MCF 10A (cell line): ENCODE measurements around the gene MBD3L2. TPM values are rescaled to one million over a fixed set of nuclear protein-coding genes. Genes with fewer than 3 reads are reported as not detected.

Experiments
- BruUV-seq: library from RNA; stranded (reverse); fragments of 400-500 nt; replicated peaks from 2 replicates; lab custom pipeline; 2021; lab: Mats Ljungman, UMichigan
- CTCF ChIA-PET: fragments of 300-600 bp; sonication (Branson Sonifier 250); formaldehyde crosslinking; extraction: SDS; loops from one replicate; lab custom pipeline; 2021; ENCODE audit warnings: antibody characterized with exemption, inconsistent platforms; lab: Yijun Ruan, JAX
- POLR2A ChIA-PET: fragments of 300-600, 350-650 bp; sonication (Branson Sonifier 250); formaldehyde crosslinking; extraction: SDS; loops from one replicate; lab custom pipeline; 2020; ENCODE audit warnings: antibody characterized with exemption, inconsistent platforms; lab: Yijun Ruan, JAX
- DNase-seq: peaks from one replicate; pipeline ENCODE4 v3.0.0-alpha.2; 2018; ENCODE audit not compliant: unreplicated experiment
- H3K27ac Mint-ChIP-seq: one replicate; pipeline ENCODE4 v1.8.0; 2022; ENCODE audit warnings: mild to moderate bottlenecking, low read depth, mixed read lengths; ENCODE audit not compliant: unreplicated experiment
- H3K27me3 Mint-ChIP-seq: one replicate; pipeline ENCODE4 v1.8.0; 2022; ENCODE audit warnings: mixed read lengths; ENCODE audit not compliant: insufficient read depth, unreplicated experiment
- H3K36me3 Mint-ChIP-seq: one replicate; pipeline ENCODE4 v1.8.0; 2022; ENCODE audit warnings: mild to moderate bottlenecking, moderate library complexity, mixed read lengths; ENCODE audit not compliant: insufficient read depth, unreplicated experiment
- H3K4me1 Mint-ChIP-seq: one replicate; pipeline ENCODE4 v1.8.0; 2022; ENCODE audit warnings: mixed read lengths; ENCODE audit not compliant: insufficient read depth, unreplicated experiment
- H3K4me3 Mint-ChIP-seq: one replicate; pipeline ENCODE4 v1.8.0; 2022; ENCODE audit warnings: mild to moderate bottlenecking, moderate library complexity, mixed read lengths; ENCODE audit not compliant: unreplicated experiment
- H3K9me3 Mint-ChIP-seq: one replicate; pipeline ENCODE4 v1.8.0; 2022; ENCODE audit warnings: mixed read lengths; ENCODE audit not compliant: unreplicated experiment
- intact Hi-C: fragments of 100-400 bp; cut with micrococcal nuclease; formaldehyde crosslinking; loops from 2 replicates; pipeline ENCODE4 v1.14.1; 2022
- total RNA-seq: library from RNA; stranded (reverse); gene quantifications from 2 replicates; pipeline ENCODE4 v1.2.3, GENCODE V29; 2022
- TF ChIP-seq, protein P1 (sequence below): fragments of 200-600 bp; IDR thresholded peaks from one replicate; pipeline ENCODE4 v1.8.0; 2022; ENCODE audit warnings: antibody characterized with exemption, mild to moderate bottlenecking; ENCODE audit not compliant: unreplicated experiment

The MBD3L2 gene
- total RNA-seq, 1 experiment from 2014 or later = not detected

GRCh38 chr19:7004313-7004931 lies 44.7 kb upstream of the MBD3L2 start:
- POLR2A ChIA-PET = interaction anchor here (0.6 to 0.9 kb wide), 2 partner anchors 19 to 169 kb away, joined by 3 read pairs; no protein-coding TSS in a partner anchor
- no peak overlapping the region for H3K27ac Mint-ChIP-seq
- intact Hi-C loops = no loop called here
- BruUV-seq = no TSS peak
- H3K36me3 Mint-ChIP-seq = peaks cover 4% of the 10 kb centered on the region
- H3K4me1 Mint-ChIP-seq = no peaks in the 10 kb centered on the region
- H3K9me3 Mint-ChIP-seq = no peaks in the 10 kb centered on the region
- DNase-seq = peak; percentile 52
- TF ChIP-seq, protein P1, sequence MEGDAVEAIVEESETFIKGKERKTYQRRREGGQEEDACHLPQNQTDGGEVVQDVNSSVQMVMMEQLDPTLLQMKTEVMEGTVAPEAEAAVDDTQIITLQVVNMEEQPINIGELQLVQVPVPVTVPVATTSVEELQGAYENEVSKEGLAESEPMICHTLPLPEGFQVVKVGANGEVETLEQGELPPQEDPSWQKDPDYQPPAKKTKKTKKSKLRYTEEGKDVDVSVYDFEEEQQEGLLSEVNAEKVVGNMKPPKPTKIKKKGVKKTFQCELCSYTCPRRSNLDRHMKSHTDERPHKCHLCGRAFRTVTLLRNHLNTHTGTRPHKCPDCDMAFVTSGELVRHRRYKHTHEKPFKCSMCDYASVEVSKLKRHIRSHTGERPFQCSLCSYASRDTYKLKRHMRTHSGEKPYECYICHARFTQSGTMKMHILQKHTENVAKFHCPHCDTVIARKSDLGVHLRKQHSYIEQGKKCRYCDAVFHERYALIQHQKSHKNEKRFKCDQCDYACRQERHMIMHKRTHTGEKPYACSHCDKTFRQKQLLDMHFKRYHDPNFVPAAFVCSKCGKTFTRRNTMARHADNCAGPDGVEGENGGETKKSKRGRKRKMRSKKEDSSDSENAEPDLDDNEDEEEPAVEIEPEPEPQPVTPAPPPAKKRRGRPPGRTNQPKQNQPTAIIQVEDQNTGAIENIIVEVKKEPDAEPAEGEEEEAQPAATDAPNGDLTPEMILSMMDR = peak; percentile 47
- H3K4me3 Mint-ChIP-seq = no peak overlapping the region
- H3K27me3 Mint-ChIP-seq = peaks cover 24% of the 10 kb centered on the region
- CTCF ChIA-PET = interaction anchor here (0.6 to 2.0 kb wide), 7 partner anchors 8 to 136 kb away, joined by 3 to 7 read pairs (median 4); no protein-coding TSS in a partner anchor

DNA sequence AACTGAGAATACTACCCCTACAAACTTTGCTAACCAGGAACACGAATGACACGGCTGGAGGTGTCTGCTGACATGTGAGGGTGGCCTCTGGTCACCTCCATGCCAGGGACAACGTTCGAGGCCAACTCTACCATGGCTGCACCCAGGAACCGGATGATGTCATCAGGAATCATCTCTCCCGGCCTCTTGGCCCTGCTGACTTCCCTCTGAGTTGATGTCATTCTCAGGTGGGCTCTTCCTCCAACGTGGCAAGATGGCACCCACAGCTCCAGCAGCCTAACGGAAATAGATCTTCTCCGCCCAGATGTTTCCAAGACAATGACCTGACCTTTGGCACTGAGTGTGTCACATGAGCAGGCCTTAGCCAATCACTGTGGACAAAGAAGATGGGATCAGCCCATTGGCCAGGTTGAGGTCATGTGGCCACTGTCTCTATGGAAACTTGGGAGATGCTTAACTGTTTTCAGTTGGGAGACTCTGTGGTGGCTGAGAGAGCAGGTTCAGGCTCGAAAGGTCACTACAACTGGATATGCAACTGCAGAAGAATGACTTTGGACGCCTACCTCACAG lies 42.9 kb upstream of the MBD3L2 start:
- no peaks in the 10 kb centered on the region for H3K9me3 Mint-ChIP-seq
- H3K4me3 Mint-ChIP-seq = no peak overlapping the region
- ChIA-PET POLR2A (no interaction called here), CTCF (interaction anchor here (0.6 kb wide), 1 partner anchor 9 kb away, joined by 3 read pairs; no protein-coding TSS in a partner anchor)
- intact Hi-C loops = no loop called here
- peaks cover 9% of the 10 kb centered on the region for H3K27me3 Mint-ChIP-seq
- DNase-seq = no peak
- TF ChIP-seq, protein P1 = no peak
- H3K4me1 Mint-ChIP-seq = no peaks in the 10 kb centered on the region
- BruUV-seq = no TSS peak
- no peak overlapping the region for H3K27ac Mint-ChIP-seq
- H3K36me3 Mint-ChIP-seq = no peaks in the 10 kb centered on the region

DNA sequence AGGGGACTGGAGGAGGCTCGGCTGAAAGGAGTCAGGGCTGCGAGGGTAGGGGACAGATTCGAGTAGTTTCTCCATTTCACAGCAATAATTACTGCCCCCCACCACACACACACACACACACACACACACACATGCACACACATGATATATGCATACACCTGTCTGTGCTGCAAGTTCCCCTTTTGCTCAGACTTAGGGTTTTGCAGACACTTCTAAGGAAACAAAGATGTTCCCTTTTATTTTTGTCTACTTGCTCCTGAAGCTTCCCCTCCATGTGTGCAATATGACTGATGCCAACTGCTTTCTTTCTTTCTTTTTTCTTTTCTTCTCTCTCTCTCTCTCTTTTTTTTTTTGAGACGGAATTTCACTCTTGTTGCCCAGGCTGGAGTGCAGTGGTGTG lies 41.3 kb upstream of the MBD3L2 start:
- intact Hi-C loops = no loop called here
- no peaks in the 10 kb centered on the region for H3K9me3 Mint-ChIP-seq
- no peak for DNase-seq
- H3K27ac Mint-ChIP-seq = no peak overlapping the region
- no peaks in the 10 kb centered on the region for H3K36me3 Mint-ChIP-seq
- H3K4me1 Mint-ChIP-seq = no peaks in the 10 kb centered on the region
- CTCF ChIA-PET = no interaction called here
- POLR2A ChIA-PET = no interaction called here
- TF ChIP-seq, protein P1 = no peak
- BruUV-seq = no TSS peak
- H3K27me3 Mint-ChIP-seq = no peaks in the 10 kb centered on the region
- H3K4me3 Mint-ChIP-seq = no peak overlapping the region

DNA sequence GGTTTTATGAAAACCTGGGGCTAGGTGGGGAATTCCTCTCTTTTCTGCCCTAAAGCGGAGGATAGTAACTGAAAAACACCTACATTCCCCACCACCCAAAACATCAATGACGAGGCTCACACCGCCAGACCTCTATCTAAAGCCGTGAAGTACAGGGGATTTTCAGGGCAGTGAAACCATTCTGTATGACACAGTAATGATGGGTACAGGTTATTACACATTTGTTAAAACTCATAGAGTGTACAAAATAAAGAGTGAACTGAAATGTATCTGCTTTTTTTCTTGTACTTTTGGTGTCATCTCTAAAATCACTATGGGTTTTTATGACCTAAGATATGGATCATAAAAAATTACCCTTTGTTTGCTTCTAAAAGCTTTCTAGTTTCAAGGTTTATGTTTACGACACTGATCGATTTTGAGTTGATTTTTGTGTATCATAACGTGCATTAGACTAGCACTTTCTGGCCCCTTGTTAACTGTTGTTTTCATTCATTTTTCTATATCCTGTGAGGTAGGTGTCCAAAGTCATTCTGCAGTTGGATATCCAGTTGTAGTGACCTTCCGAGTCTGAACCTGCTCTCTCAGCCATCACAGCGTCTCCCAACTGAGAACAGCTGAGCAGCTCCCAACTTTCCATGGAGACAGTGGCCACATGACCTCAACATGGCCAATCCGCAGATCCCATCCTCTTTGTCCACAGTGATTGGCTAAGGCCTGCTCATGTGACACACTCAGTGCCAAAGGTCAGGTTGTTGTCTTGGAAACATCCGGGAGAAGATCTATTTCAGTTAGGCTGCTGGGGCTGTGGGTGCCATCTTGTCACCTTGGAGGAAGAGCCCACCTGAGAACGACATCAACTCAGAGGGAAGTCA lies 38.2 kb upstream of the MBD3L2 start:
- intact Hi-C loops = no loop called here

More for the DNA sequence above, 38.2 kb upstream of the MBD3L2 start:
- DNase-seq = no peak
- H3K4me3 Mint-ChIP-seq = no peak overlapping the region
- no peaks in the 10 kb centered on the region for H3K27me3 Mint-ChIP-seq
- no peaks in the 10 kb centered on the region for H3K36me3 Mint-ChIP-seq
- H3K9me3 Mint-ChIP-seq = no peaks in the 10 kb centered on the region
- BruUV-seq = no TSS peak
- POLR2A ChIA-PET = no interaction called here
- no peak overlapping the region for H3K27ac Mint-ChIP-seq
- CTCF ChIA-PET = no interaction called here
- peaks cover 5% of the 10 kb centered on the region for H3K4me1 Mint-ChIP-seq
- TF ChIP-seq, protein P1 = no peak
